HFFc6 (cell line): ENCODE measurements around the gene CAMSAP1. TPM values are rescaled to one million over a fixed set of nuclear protein-coding genes. Genes with fewer than 3 reads are reported as not detected.

ENCODE experiments used
- DNase-seq: peaks from one replicate; pipeline ENCODE4 v3.0.0-alpha.2; 2018
- H3K27ac Mint-ChIP-seq: 2 replicates; pipeline ENCODE4 v1.8.0; 2020; ENCODE audit warnings: mild to moderate bottlenecking, mixed read lengths
- H3K27me3 Mint-ChIP-seq: 2 replicates; pipeline ENCODE4 v1.8.0; 2021; ENCODE audit warnings: mild to moderate bottlenecking, moderate library complexity, mixed read lengths; ENCODE audit not compliant: insufficient read depth
- H3K36me3 Mint-ChIP-seq: 2 replicates; pipeline ENCODE4 v1.8.0; 2021; ENCODE audit warnings: low read depth, mixed read lengths
- H3K4me1 Mint-ChIP-seq: 2 replicates; pipeline ENCODE4 v1.8.0; 2020; ENCODE audit warnings: low read depth, mixed read lengths
- H3K4me3 Mint-ChIP-seq: 2 replicates; pipeline ENCODE4 v1.8.0; 2020; ENCODE audit warnings: mild to moderate bottlenecking, moderate library complexity, mixed read lengths
- H3K9me3 Mint-ChIP-seq: 2 replicates; pipeline ENCODE4 v1.8.0; 2020; ENCODE audit warnings: mild to moderate bottlenecking, mixed read lengths
- CTCF ChIP-seq: fragments of 200-600 bp; sonication (generic); IDR thresholded peaks from 2 replicates; pipeline ENCODE4 v1.5.0; 2021; ENCODE audit warnings: antibody characterized with exemption, mild to moderate bottlenecking
- total RNA-seq, 6 experiments: library from RNA; stranded (reverse); fragmentation: NEBNext Ultra II Directional; extraction: Animal tissue kit (Norgen Biotek cat#: 25700); gene quantifications; 2 replicates in 1 of 6; 3 replicates in 5 of 6; pipeline ENCODE4 v1.2.3, GENCODE V29; 2021

Gene CAMSAP1
- total RNA-seq, 6 experiments from 2014 or later: 14.9 to 22.8 (median 18.1) TPM

DNA sequence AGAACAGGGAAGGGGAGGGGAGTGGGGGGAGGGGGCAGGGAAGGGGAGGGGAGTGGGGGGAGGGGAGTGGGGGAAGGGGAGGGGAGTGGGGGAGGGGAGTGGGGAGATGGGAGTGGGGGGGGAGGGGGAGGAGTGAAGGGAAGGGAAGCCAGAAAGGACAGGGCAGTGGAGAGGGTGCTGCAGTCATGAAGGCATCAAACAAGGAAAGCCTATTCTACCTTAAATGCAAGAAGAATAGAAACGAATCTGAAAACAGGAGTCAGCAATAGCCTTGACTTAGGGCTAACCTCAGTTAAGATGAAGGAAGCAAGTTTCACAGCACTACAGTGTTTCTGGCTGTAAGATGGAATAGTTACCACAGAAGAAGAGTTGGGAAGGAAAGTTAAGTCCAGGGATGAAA, 59.5 kb downstream of the CAMSAP1 start:
- no peak for TF ChIP-seq CTCF

DNA sequence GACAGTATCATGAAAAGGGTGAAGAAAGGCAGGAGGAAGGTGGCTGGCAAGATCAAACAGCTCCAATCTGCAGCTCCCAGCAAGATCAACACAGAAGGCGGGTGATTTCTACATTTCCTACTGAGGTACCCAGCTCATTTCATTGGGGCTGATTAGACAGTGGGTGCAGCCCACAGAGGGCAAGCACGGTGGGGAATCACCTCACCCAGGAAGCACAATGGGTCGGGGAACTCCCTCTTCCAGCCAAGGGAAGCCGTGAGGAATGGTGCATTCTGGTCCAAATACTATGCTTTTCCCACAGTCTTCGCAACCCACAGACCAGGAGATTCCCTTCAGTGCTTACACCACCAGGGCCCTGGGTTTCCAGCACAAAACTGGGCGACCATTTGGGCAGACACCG, 66.8 kb downstream of the CAMSAP1 start:
- no peak overlapping the region for H3K27ac Mint-ChIP-seq

More for the DNA sequence above, 59.5 kb downstream of the CAMSAP1 start:
- no peak for DNase-seq
- H3K27ac Mint-ChIP-seq: no peak overlapping the region
- H3K27me3 Mint-ChIP-seq: no peaks in the 10 kb centered on the region
- H3K9me3 Mint-ChIP-seq: peaks cover 19% of the 10 kb centered on the region
- H3K4me1 Mint-ChIP-seq: peaks cover 22% of the 10 kb centered on the region
- no peak overlapping the region for H3K4me3 Mint-ChIP-seq
- H3K36me3 Mint-ChIP-seq: peaks cover 39% of the 10 kb centered on the region

GRCh38 chr9:135840107-135840506, 67.2 kb downstream of the CAMSAP1 start:
- Mint-ChIP-seq H3K4me1 (no peaks in the 10 kb centered on the region), H3K4me3 (no peak overlapping the region), H3K27me3 (no peaks in the 10 kb centered on the region), H3K36me3 (peaks cover 14% of the 10 kb centered on the region), H3K27ac (no peak overlapping the region), H3K9me3 (peaks cover 13% of the 10 kb centered on the region)
- DNase-seq: no peak
- no peak for TF ChIP-seq CTCF

More for the DNA sequence above, 66.8 kb downstream of the CAMSAP1 start:
- no peak for TF ChIP-seq CTCF
- no peak for DNase-seq
- H3K27me3 Mint-ChIP-seq: no peaks in the 10 kb centered on the region
- peaks cover 18% of the 10 kb centered on the region for H3K9me3 Mint-ChIP-seq
- H3K36me3 Mint-ChIP-seq: peaks cover 18% of the 10 kb centered on the region
- H3K4me3 Mint-ChIP-seq: no peak overlapping the region
- no peaks in the 10 kb centered on the region for H3K4me1 Mint-ChIP-seq

GRCh38 chr9:135839516-135839915, 67.8 kb downstream of the CAMSAP1 start:
- DNase-seq: no peak
- no peaks in the 10 kb centered on the region for H3K4me1 Mint-ChIP-seq
- no peak overlapping the region for H3K4me3 Mint-ChIP-seq
- H3K9me3 Mint-ChIP-seq: peaks cover 8% of the 10 kb centered on the region
- peaks cover 8% of the 10 kb centered on the region for H3K36me3 Mint-ChIP-seq
- no peaks in the 10 kb centered on the region for H3K27me3 Mint-ChIP-seq
- no peak overlapping the region for H3K27ac Mint-ChIP-seq
- no peak for TF ChIP-seq CTCF

DNA sequence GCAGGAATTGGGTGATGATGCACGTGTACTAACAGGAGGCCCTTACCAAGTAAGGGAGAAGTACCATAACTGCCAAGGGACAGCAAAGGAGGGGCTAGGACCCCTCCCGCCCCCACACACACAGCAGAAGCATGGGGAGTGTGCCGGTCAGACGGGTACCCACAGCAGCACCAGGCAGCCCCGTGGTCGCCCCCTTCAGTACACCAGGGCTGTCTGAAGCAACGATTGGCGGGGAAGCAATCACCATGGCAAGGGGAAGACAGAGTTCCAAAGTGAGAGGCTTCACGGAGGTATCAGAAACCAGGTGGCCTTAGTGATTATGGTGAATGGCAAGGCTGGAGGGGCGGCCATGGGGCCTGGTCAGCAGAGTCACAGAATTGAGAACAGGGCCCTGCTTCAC, 72.2 kb downstream of the CAMSAP1 start:
- Mint-ChIP-seq H3K36me3 (peaks cover 5% of the 10 kb centered on the region; the same call in 1 of the 2 replicates), H3K27ac (no peak overlapping the region), H3K4me1 (no peaks in the 10 kb centered on the region), H3K4me3 (no peak overlapping the region), H3K9me3 (no peaks in the 10 kb centered on the region), H3K27me3 (no peaks in the 10 kb centered on the region; the same call in 1 of the 2 replicates)
- no peak for DNase-seq
- no peak for TF ChIP-seq CTCF

GRCh38 chr9:135833864-135834263, 73.5 kb downstream of the CAMSAP1 start:
- Mint-ChIP-seq H3K9me3 (peaks cover under 1% of the 10 kb centered on the region; the same call in 1 of the 2 replicates), H3K4me1 (no peaks in the 10 kb centered on the region), H3K4me3 (no peak overlapping the region), H3K36me3 (peaks cover 10% of the 10 kb centered on the region), H3K27me3 (no peaks in the 10 kb centered on the region; the same call in 1 of the 2 replicates), H3K27ac (no peak overlapping the region)
- no peak for TF ChIP-seq CTCF
- no peak for DNase-seq
